BLaER1 treated with 17β-estradiol and CSF1 and Interleukin-3, amounts not matched to agents 10 nM and 100 nM (cell line): ENCODE results near the gene LYG2.
"Not testable (repeated sequence)": the region's sequence is repeated elsewhere in the genome, so short reads cannot be mapped to it uniquely, and the experiment has no call there.

Experiments used
- H3K27ac ChIP-seq, 11 experiments: shearing (Covaris generic); formaldehyde crosslinking; 2 replicates each; pipeline ENCODE4 v1.8.1; 2022
- H3K27me3 ChIP-seq, 11 experiments: shearing (Covaris generic); formaldehyde crosslinking; 2 replicates each; pipeline ENCODE4 v1.8.1; 2022
- H3K36me3 ChIP-seq, 11 experiments: shearing (Covaris generic); formaldehyde crosslinking; 2 replicates each; pipeline ENCODE4 v1.8.1; 2022
- H3K4me1 ChIP-seq, 10 experiments: shearing (Covaris generic); formaldehyde crosslinking; 2 replicates each; pipeline ENCODE4 v1.8.1; 2022
- H3K4me2 ChIP-seq, 11 experiments: shearing (Covaris generic); formaldehyde crosslinking; 2 replicates each; pipeline ENCODE4 v1.8.1; 2022
- H3K4me3 ChIP-seq, 10 experiments: shearing (Covaris generic); formaldehyde crosslinking; 2 replicates each; pipeline ENCODE4 v1.8.1; 2022
- H3K9ac ChIP-seq, 11 experiments: shearing (Covaris generic); formaldehyde crosslinking; 2 replicates each; pipeline ENCODE4 v1.8.1; 2022
- H3K9me3 ChIP-seq, 11 experiments: shearing (Covaris generic); formaldehyde crosslinking; replicated peaks in 1 of 11; 2 replicates each; pipeline ENCODE4 v1.8.1; 2022
- H4K20me1 ChIP-seq, 11 experiments: shearing (Covaris generic); formaldehyde crosslinking; 2 replicates each; pipeline ENCODE4 v1.8.1; 2022
- Cebpa-rat ChIP-seq, 11 experiments: shearing (Covaris generic); IDR thresholded peaks; 2 replicates each; pipeline ENCODE4 v1.8.1; 2022

Gene LYG2, protein sequence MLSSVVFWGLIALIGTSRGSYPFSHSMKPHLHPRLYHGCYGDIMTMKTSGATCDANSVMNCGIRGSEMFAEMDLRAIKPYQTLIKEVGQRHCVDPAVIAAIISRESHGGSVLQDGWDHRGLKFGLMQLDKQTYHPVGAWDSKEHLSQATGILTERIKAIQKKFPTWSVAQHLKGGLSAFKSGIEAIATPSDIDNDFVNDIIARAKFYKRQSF

DNA sequence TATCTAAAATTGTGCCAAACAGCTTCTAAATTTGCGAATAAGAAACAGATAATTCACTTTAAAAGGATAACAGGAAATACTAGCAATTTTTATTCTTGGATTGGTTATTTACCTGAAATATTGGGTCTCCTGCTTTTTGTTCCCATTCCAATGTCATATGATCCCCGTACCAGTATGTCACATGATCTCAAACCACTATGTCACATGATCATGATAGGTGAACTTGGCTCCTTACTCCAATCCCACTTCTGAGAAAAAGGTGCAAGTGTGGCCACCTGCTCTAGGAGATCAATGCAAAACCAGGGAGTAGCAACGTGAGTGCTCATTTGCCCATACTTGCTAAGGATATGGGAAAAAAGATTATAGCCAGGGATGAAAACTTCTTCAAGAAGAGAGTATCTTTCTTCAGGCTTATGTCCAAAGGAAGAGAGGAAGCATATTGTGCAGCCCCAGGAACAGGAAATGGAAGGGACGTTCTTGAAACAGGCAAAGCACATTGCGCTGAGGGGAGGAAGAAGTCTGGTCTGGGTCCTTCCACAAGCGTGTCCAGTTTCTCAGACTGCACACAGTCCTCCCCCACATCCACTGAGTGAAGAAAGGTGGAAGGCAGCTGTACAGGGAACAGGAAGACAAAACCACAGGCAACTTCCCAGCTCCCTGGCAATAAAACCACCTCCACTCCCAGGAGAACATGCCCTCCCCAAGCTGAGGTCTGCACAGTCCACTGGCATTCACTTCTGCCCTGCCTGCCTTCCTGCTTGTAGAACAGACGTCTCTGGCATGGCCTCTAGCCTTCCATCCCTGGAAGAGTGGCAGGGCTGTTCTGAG, at the start of gene LYG2:
LYG2 (minus strand) TSS at position 176 of the 828 bp plus-strand sequence. CDS start 1,406 bp downstream, outside the sequence.
- TF ChIP-seq Cebpa-rat (IDR thresholded peaks at IDR 0.05) = no peak
- peaks cover 0 to 9% (median 0%) of the 10 kb centered on the region in 11 experiments; a peak in 5 of 22 replicates for H3K9me3 ChIP-seq
- H3K36me3 ChIP-seq = no peaks in the 10 kb centered on the region; a peak in 1 of 22 replicates
- H4K20me1 ChIP-seq = no peaks in the 10 kb centered on the region
- peaks cover 7 to 18% (median 14%) of the 10 kb centered on the region in 10 experiments for H3K4me1 ChIP-seq
- peak within 1 kb of the TSS; percentile 48 to 83 (median 65) for H3K4me2 ChIP-seq
- H3K27ac ChIP-seq = peak within 1 kb of the TSS in 5 of 11 experiments; percentile 1 to 22 (median 7); a peak in 5 of 22 replicates
- no peak within 1 kb of the TSS for H3K4me3 ChIP-seq
- no peak within 1 kb of the TSS; a peak in 1 of 22 replicates for H3K9ac ChIP-seq
- no peaks in the 10 kb centered on the region for H3K27me3 ChIP-seq

GRCh38 chr2:99301097-99301496, 45.6 kb upstream of the LYG2 start, which contains the start of gene LYG1:
TSS of gene LYG1 (minus strand) at chr2:99301197. CDS start at chr2:99295670, 5,527 bp downstream.
- Histone ChIP-seq H3K9me3 (peaks cover 0 to 15% (median 9%) of the 10 kb centered on the region in 11 experiments; a peak in 10 of 22 replicates), H3K36me3 (peaks cover 40 to 68% (median 53%) of the 10 kb centered on the region in 11 experiments)
- not testable (repeated sequence) for H3K4me1 ChIP-seq, H3K9ac ChIP-seq, H3K27me3 ChIP-seq, H3K27ac ChIP-seq, H3K4me3 ChIP-seq, H3K4me2 ChIP-seq, H4K20me1 ChIP-seq

DNA sequence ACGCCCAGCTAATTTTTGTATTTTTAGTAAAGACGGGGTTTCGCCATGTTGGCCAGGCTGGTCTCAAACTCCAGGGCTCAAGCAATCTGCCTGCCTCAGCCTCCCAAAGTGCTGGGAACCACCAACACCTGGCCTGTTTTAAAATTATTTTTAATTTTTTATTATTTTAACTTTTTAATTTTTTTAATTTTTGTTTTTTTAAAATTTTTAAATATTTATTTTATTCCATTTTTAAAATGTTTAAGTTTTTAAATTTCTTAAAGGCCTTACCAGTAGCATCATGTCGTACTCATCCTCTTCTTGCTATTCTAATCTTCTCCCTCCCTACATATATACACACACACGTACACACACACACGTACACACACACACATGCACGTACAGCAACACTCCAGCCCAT, 44.1 kb upstream of the LYG2 start:
- Histone ChIP-seq H3K27ac (no peak overlapping the region), H3K9ac (no peak overlapping the region), H3K36me3 (peaks cover 35 to 63% (median 46%) of the 10 kb centered on the region in 11 experiments), H3K9me3 (peaks cover 0 to 15% (median 9%) of the 10 kb centered on the region in 11 experiments; a peak in 10 of 22 replicates), H4K20me1 (no peaks in the 10 kb centered on the region), H3K4me2 (no peak overlapping the region), H3K4me1 (peaks cover 0 to 10% (median 7%) of the 10 kb centered on the region in 10 experiments; a peak in 8 of 20 replicates), H3K27me3 (no peaks in the 10 kb centered on the region), H3K4me3 (no peak overlapping the region)
- TF ChIP-seq Cebpa-rat (IDR thresholded peaks at IDR 0.05) = no peak

DNA sequence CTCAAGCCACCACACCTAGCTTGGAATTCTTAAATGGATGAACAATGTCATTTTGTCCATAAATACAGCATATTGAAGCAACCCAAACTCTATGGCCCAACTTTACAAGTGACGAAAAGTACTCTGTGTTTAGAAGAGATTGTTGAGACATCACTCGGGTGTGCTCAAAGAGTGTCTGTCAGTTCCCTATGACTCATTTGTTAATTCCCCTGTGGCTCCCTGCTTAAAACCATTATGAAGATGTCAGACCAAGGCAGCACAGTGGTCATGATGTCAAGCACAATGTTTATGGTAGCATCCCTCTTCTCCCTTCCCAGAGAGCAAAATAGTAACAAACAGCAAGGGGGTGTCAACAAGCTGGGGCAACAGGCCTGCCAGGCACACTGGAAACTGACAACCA, 42.5 kb upstream of the LYG2 start:
- no peak overlapping the region for H3K4me3 ChIP-seq
- TF ChIP-seq Cebpa-rat (IDR thresholded peaks at IDR 0.05) = no peak
- 0 out of 22 replicates have a peak overlapping the region, but pooled peaks of 3 of the 11 experiments have one; percentile 4 to 28 (median 17) for H3K27ac ChIP-seq
- no peaks in the 10 kb centered on the region for H4K20me1 ChIP-seq
- H3K27me3 ChIP-seq = no peaks in the 10 kb centered on the region
- H3K4me1 ChIP-seq = peaks cover 0 to 10% (median 7%) of the 10 kb centered on the region in 10 experiments; a peak in 8 of 20 replicates
- H3K4me2 ChIP-seq = peak overlapping the region in 4 of 11 experiments; percentile 3 to 38 (median 21); a peak in 6 of 22 replicates
- no peak overlapping the region for H3K9ac ChIP-seq
- H3K36me3 ChIP-seq = peaks cover 25 to 63% (median 30%) of the 10 kb centered on the region in 11 experiments
- peaks cover 0 to 15% (median 9%) of the 10 kb centered on the region in 11 experiments; a peak in 10 of 22 replicates for H3K9me3 ChIP-seq

DNA sequence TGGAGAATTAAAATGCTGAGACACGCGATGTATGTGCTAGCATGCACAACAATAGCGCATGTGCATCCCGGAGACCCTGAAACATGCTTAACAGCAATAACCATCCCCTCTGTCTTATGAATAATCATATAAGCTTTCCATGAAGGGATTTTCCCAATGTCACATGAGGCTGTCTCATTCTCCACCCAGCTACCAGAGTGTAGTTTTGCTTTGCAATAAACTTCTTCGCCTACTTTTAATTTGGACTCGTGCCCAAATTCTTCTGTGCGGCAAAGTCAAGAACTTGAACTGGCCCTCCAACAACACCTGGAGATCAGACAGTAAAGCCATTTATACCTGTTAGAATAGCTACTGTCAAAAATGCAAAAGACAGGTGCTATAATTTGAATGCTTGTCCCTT, 30.1 kb upstream of the LYG2 start:
- Histone ChIP-seq H3K4me1 (peaks cover 0 to 7% (median 0%) of the 10 kb centered on the region in 10 experiments; a peak in 1 of 20 replicates), H3K9me3 (peaks cover 20 to 44% (median 31%) of the 10 kb centered on the region in 11 experiments), H3K4me3 (no peak overlapping the region), H3K9ac (no peak overlapping the region), H4K20me1 (no peaks in the 10 kb centered on the region), H3K4me2 (no peak overlapping the region), H3K27ac (no peak overlapping the region), H3K27me3 (no peaks in the 10 kb centered on the region), H3K36me3 (peaks cover 52 to 90% (median 73%) of the 10 kb centered on the region in 11 experiments)
- TF ChIP-seq Cebpa-rat (IDR thresholded peaks at IDR 0.05) = no peak

GRCh38 chr2:99279969-99280695, 24.7 kb upstream of the LYG2 start:
- Histone ChIP-seq H3K9me3 (peaks cover 28 to 68% (median 54%) of the 10 kb centered on the region in 11 experiments), H3K27ac (no peak overlapping the region), H3K27me3 (no peaks in the 10 kb centered on the region), H3K9ac (no peak overlapping the region), H3K4me1 (no peaks in the 10 kb centered on the region; a peak in 1 of 20 replicates), H3K4me3 (no peak overlapping the region), H3K4me2 (no peak overlapping the region), H4K20me1 (no peaks in the 10 kb centered on the region), H3K36me3 (peaks cover 52 to 75% (median 63%) of the 10 kb centered on the region in 11 experiments)
- TF ChIP-seq Cebpa-rat (IDR thresholded peaks at IDR 0.05) = no peak

DNA sequence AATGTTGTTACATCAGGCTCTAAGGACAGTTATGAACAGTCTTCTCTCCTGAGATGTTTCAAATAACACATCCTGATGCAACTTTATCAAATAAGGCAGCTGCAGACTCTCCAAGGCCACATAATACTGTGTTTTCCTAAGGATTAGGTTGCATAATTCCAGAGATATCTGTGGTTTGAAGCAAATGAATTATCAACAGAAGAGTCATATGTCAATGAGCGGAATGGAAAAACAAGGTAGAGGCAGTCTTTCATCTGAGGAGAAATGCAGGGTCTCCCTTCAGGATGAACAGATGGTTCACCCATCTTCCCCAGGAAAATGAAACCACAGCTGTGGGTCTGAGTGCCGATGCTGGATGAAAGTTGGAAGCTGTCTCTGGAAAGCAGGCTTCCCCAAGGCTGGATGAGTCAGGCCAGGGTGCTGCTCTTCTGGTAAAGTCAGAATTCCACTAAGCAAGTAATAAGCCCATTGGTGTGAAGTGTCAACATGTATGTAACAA, 23.4 kb upstream of the LYG2 start:
- TF ChIP-seq Cebpa-rat (IDR thresholded peaks at IDR 0.05) = no peak
- no peak overlapping the region for H3K4me3 ChIP-seq

DNA sequence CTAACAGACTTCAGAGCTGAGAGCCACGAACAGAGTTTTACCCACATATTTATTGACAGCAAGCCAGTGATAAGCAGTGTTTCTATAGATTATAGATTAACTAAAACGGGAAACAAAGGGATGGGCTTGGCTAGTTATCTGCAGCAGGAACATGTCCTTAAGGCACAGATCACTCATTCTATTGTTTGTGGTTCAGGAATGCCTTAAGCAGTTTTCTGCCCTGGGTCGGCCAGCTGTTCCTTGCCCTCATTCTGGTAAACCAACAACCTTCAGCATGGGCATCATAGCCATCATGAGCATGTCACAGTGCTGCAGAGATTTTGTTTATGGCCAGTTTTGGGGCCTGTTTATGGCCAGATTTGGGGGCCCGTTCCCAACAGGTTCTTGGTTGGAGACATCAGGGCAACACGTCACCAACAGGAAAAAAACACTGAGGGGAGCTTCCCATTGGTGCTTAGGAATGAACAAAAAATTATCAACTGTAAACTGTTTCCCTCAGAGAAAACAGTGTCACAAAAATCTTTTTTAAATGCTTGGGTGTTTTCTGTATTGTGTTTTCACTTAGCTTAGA, 22.8 kb upstream of the LYG2 start:
- H3K9ac ChIP-seq, H4K20me1 ChIP-seq, H3K27me3 ChIP-seq, H3K4me3 ChIP-seq, H3K27ac ChIP-seq, H3K4me1 ChIP-seq, H3K4me2 ChIP-seq: not testable (repeated sequence)
- Histone ChIP-seq H3K9me3 (peaks cover 15 to 50% (median 38%) of the 10 kb centered on the region in 11 experiments), H3K36me3 (peaks cover 34 to 56% (median 44%) of the 10 kb centered on the region in 11 experiments)

More for the DNA sequence above, 23.4 kb upstream of the LYG2 start:
- no peaks in the 10 kb centered on the region for H3K27me3 ChIP-seq
- H3K9me3 ChIP-seq = peaks cover 19 to 55% (median 44%) of the 10 kb centered on the region in 11 experiments
- no peak overlapping the region for H3K9ac ChIP-seq
- no peaks in the 10 kb centered on the region; a peak in 1 of 20 replicates for H3K4me1 ChIP-seq
- H3K27ac ChIP-seq = no peak overlapping the region
- H3K4me2 ChIP-seq = no peak overlapping the region
- no peaks in the 10 kb centered on the region for H4K20me1 ChIP-seq
- H3K36me3 ChIP-seq = peaks cover 39 to 62% (median 50%) of the 10 kb centered on the region in 11 experiments
